ENCODE data around the gene LMOD2. TPM values are rescaled to one million over a fixed set of nuclear protein-coding genes. Genes with fewer than 3 reads are reported as not detected.

The LMOD2 gene
- total RNA-seq, 4 donors from 2014 or later: not detected

- H3K27me3 ChIP-seq: no peaks in the 10 kb centered on the region
- H3K4me3 ChIP-seq: no peak overlapping the region
- H3K36me3 ChIP-seq: peaks cover 0 to 69% of the 10 kb centered on the region in 2 donors
- TF ChIP-seq POLR2A (IDR thresholded peaks at IDR 0.05) (no peak), CTCF (IDR thresholded peaks at IDR 0.05) (no peak), EP300 (IDR thresholded peaks at IDR 0.05) (no peak), POLR2AphosphoS5 (IDR thresholded peaks at IDR 0.05) (no peak)
- H3K9me3 ChIP-seq: no peaks in the 10 kb centered on the region
- peaks cover 0 to 2% (median 0%) of the 10 kb centered on the region in 3 donors for H3K4me1 ChIP-seq
- no peak for ATAC-seq
- no peak overlapping the region for H3K27ac ChIP-seq
- WGBS, 2 donors (ENCODE audit: low coverage in 1 of 2): 75 to 80% methylated on average over 1 of the region's 1 CpG
Measured at GRCh38 chr7:123705211-123705901, 49.7 kb downstream of the LMOD2 start.

- ATAC-seq: peak; percentile 41
- no peak for TF ChIP-seq POLR2A (IDR thresholded peaks at IDR 0.05)
- no peak for TF ChIP-seq CTCF (IDR thresholded peaks at IDR 0.05)
- TF ChIP-seq EP300 (IDR thresholded peaks at IDR 0.05): no peak
- TF ChIP-seq POLR2AphosphoS5 (IDR thresholded peaks at IDR 0.05): no peak
- H3K27ac ChIP-seq: no peak overlapping the region
- H3K36me3 ChIP-seq: peaks cover 0 to 45% of the 10 kb centered on the region in 2 donors
- H3K27me3 ChIP-seq: no peaks in the 10 kb centered on the region
- 64 to 68% methylated on average over 2 of the region's 2 CpGs for WGBS, 2 donors (ENCODE audit: low coverage in 1 of 2)
- H3K9me3 ChIP-seq: no peaks in the 10 kb centered on the region
- peaks cover 4 to 35% (median 7%) of the 10 kb centered on the region in 3 donors for H3K4me1 ChIP-seq
- H3K4me3 ChIP-seq: no peak overlapping the region
Measured at GRCh38 chr7:123709525-123709924, 53.9 kb downstream of the LMOD2 start.

GRCh38 chr7:123710683-123711082 lies 55.0 kb downstream of the LMOD2 start:
- ATAC-seq: no peak
- no peak overlapping the region for H3K27ac ChIP-seq
- 60 to 95% methylated on average over 2 of the region's 2 CpGs for WGBS, 2 donors (ENCODE audit: low coverage in 1 of 2)
- no peak overlapping the region for H3K4me3 ChIP-seq
- H3K9me3 ChIP-seq: no peaks in the 10 kb centered on the region
- peaks cover 0 to 33% of the 10 kb centered on the region in 2 donors for H3K36me3 ChIP-seq
- TF ChIP-seq EP300 (IDR thresholded peaks at IDR 0.05) (no peak), POLR2AphosphoS5 (IDR thresholded peaks at IDR 0.05) (no peak), POLR2A (IDR thresholded peaks at IDR 0.05) (no peak), CTCF (IDR thresholded peaks at IDR 0.05) (no peak)
- peaks cover 4 to 46% (median 7%) of the 10 kb centered on the region in 3 donors for H3K4me1 ChIP-seq
- no peaks in the 10 kb centered on the region for H3K27me3 ChIP-seq

- no peak overlapping the region for H3K4me3 ChIP-seq
- peaks cover 4 to 49% (median 7%) of the 10 kb centered on the region in 3 donors for H3K4me1 ChIP-seq
- no peaks in the 10 kb centered on the region for H3K27me3 ChIP-seq
- H3K27ac ChIP-seq: no peak overlapping the region
- peaks cover 0 to 21% of the 10 kb centered on the region in 2 donors for H3K36me3 ChIP-seq
- no peaks in the 10 kb centered on the region for H3K9me3 ChIP-seq
- ATAC-seq: no peak
- TF ChIP-seq EP300 (IDR thresholded peaks at IDR 0.05) (no peak), POLR2AphosphoS5 (IDR thresholded peaks at IDR 0.05) (no peak), CTCF (IDR thresholded peaks at IDR 0.05) (no peak), POLR2A (IDR thresholded peaks at IDR 0.05) (no peak)
Measured at GRCh38 chr7:123711832-123712293, 56.2 kb downstream of the LMOD2 start.

- Histone ChIP-seq H3K4me1 (peaks cover 4 to 49% (median 7%) of the 10 kb centered on the region in 3 donors), H3K4me3 (no peak overlapping the region), H3K36me3 (peaks cover 0 to 14% of the 10 kb centered on the region in 2 donors), H3K27ac (no peak overlapping the region), H3K9me3 (no peaks in the 10 kb centered on the region), H3K27me3 (no peaks in the 10 kb centered on the region)
- 33 to 43% methylated on average over 1 of the region's 1 CpG for WGBS, 2 donors (ENCODE audit: low coverage in 1 of 2)
- ATAC-seq: no peak
- TF ChIP-seq POLR2AphosphoS5 (IDR thresholded peaks at IDR 0.05) (no peak), EP300 (IDR thresholded peaks at IDR 0.05) (no peak), CTCF (IDR thresholded peaks at IDR 0.05) (no peak), POLR2A (IDR thresholded peaks at IDR 0.05) (no peak)
Measured at GRCh38 chr7:123712619-123713018, 57.0 kb downstream of the LMOD2 start.
